Natural killer cell (primary cell): ENCODE data around the gene TTC31. TPM values are rescaled to one million over a fixed set of nuclear protein-coding genes. Genes with fewer than 3 reads are reported as not detected.
"Not testable (repeated sequence)": the region's sequence is repeated elsewhere in the genome, so short reads cannot be mapped to it uniquely, and the experiment has no call there.

ENCODE experiments used
- ATAC-seq, 3 donors: fragments of 150-1000 bp in 2 of 3; fragments of 200-7000 bp in 1 of 3; cut with Tn5 transposase; 1 replicate in 1 of 3; 2 replicates in 2 of 3; pipeline ENCODE4 v1.10.0; 2021; ENCODE audit warnings: mild to moderate bottlenecking in 2 of 3, moderate library complexity in 2 of 3
- DNase-seq, 2 donors: peaks; one replicate each; pipeline versions ENCODE4 v3.0.0 to v3.0.0-alpha.2; 2013 to 2021; ENCODE audit warnings: mixed read lengths in 1 of 2
- H3K27ac ChIP-seq: one replicate; pipeline ENCODE4 v1.5.1; 2013; ENCODE audit warnings: mild to moderate bottlenecking, low read length
- H3K27me3 ChIP-seq: one replicate; pipeline ENCODE4 v1.6.1; 2013; ENCODE audit warnings: low read length; ENCODE audit not compliant: control insufficient read depth, insufficient read depth
- H3K36me3 ChIP-seq: one replicate; pipeline ENCODE4 v1.6.1; 2013; ENCODE audit warnings: low read length; ENCODE audit not compliant: control insufficient read depth, insufficient read depth
- H3K4me1 ChIP-seq: one replicate; pipeline ENCODE4 v1.6.1; 2013; ENCODE audit warnings: low read length; ENCODE audit not compliant: control insufficient read depth, insufficient read depth
- H3K4me3 ChIP-seq: one replicate; pipeline ENCODE4 v1.5.1; 2013; ENCODE audit warnings: low read length
- H3K9me3 ChIP-seq: one replicate; pipeline ENCODE4 v1.6.1; 2013; ENCODE audit warnings: low read length; ENCODE audit not compliant: control insufficient read depth, insufficient read depth
- H3K27ac Mint-ChIP-seq, 2 donors: one replicate each; pipeline ENCODE4 v1.8.0; 2022; ENCODE audit warnings: mild to moderate bottlenecking in 2 of 2, mixed read lengths in 2 of 2, moderate library complexity in 1 of 2
- H3K27me3 Mint-ChIP-seq, 2 donors: one replicate each; pipeline ENCODE4 v1.8.0; 2022; ENCODE audit warnings: low read depth in 2 of 2, mixed read lengths in 2 of 2
- H3K36me3 Mint-ChIP-seq: one replicate; pipeline ENCODE4 v1.8.0; 2022; ENCODE audit warnings: mixed read lengths
- H3K4me1 Mint-ChIP-seq, 2 donors: one replicate each; pipeline ENCODE4 v1.8.0; 2022; ENCODE audit warnings: mixed read lengths in 2 of 2
- H3K4me3 Mint-ChIP-seq: one replicate; pipeline ENCODE4 v1.8.0; 2022; ENCODE audit warnings: mild to moderate bottlenecking, moderate library complexity, mixed read lengths
- H3K9me3 Mint-ChIP-seq, 2 donors: one replicate each; pipeline ENCODE4 v1.8.0; 2022; ENCODE audit warnings: mixed read lengths in 2 of 2
- CTCF ChIP-seq: fragments of 200-600 bp; IDR thresholded peaks from one replicate; pipeline ENCODE4 v1.8.0; 2022; ENCODE audit warnings: antibody characterized with exemption
- WGBS: methylation state at CpG from one replicate; pipeline ENCODE4 v1.1.7; 2013; ENCODE audit warnings: missing lambda C conversion rate; ENCODE audit not compliant: insufficient coverage; 5-methylcytosine and 5-hydroxymethylcytosine counted together
- intact Hi-C: fragments of 100-400 bp; cut with micrococcal nuclease; formaldehyde crosslinking; loops from one replicate; pipeline ENCODE4 v1.14.2; 2022
- total RNA-seq, 4 donors: library from RNA; stranded (reverse); fragments of 120-200 nt in 1 of 4; gene quantifications; one replicate each; pipeline versions ENCODE4 v1.2.3 to v1.2.4, GENCODE V29; 2013 to 2022

TTC31 gene
- total RNA-seq, 3 donors from 2014 or later (not counting 1 experiment from before 2014, with no cell fraction given): 51.3 to 59.7 (median 53.1) TPM

DNA sequence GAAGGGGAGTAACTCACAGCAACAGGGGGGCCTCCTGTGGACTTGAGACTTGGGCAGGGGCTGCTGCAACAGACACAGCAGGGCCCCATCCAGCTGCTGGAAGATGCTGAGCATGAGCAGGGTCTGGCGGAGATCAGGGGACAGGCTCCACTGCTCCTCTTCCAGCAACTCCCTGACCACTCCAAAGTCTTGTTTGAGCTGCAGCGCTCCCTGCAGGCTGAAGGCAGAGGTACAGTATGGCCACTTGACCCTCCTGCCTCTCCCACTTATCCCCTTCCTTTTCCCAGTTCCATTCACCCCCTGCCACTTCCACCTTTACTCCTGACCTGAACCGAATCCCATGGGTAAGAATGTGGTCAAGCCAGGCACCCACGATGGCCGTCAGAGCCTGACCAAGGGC is 8.0 kb upstream of the TTC31 start:
- Histone ChIP-seq H3K27me3 (no peaks in the 10 kb centered on the region), H3K36me3 (peaks cover 22% of the 10 kb centered on the region), H3K4me3 (no peak overlapping the region), H3K9me3 (no peaks in the 10 kb centered on the region), H3K27ac (no peak overlapping the region), H3K4me1 (peaks cover 24% of the 10 kb centered on the region)
- Mint-ChIP-seq H3K4me1 (peaks cover 25 to 27% of the 10 kb centered on the region in 2 donors), H3K27me3 (no peaks in the 10 kb centered on the region), H3K9me3 (no peaks in the 10 kb centered on the region), H3K36me3 (no peaks in the 10 kb centered on the region), H3K27ac (peak overlapping the region; percentile 0 to 98), H3K4me3 (no peak overlapping the region)
- intact Hi-C loops: no loop called here
- no peak for ATAC-seq
- no peak for TF ChIP-seq CTCF
- 96% methylated on average over 5 of the region's 5 CpGs for WGBS
- no peak for DNase-seq

- Histone ChIP-seq H3K27me3 (no peaks in the 10 kb centered on the region), H3K27ac (peak overlapping the region; percentile 88), H3K9me3 (no peaks in the 10 kb centered on the region), H3K4me3 (no peak overlapping the region), H3K36me3 (peaks cover 21% of the 10 kb centered on the region), H3K4me1 (peaks cover 29% of the 10 kb centered on the region)
- no peak for TF ChIP-seq CTCF
- Mint-ChIP-seq H3K27me3 (no peaks in the 10 kb centered on the region), H3K27ac (peak overlapping the region in 1 of 2 donors; percentile 97), H3K4me3 (peak overlapping the region; percentile 17), H3K4me1 (peaks cover 23 to 34% of the 10 kb centered on the region in 2 donors), H3K9me3 (no peaks in the 10 kb centered on the region), H3K36me3 (peaks cover 5% of the 10 kb centered on the region)
- ATAC-seq (no peak), DNase-seq (no peak)
- intact Hi-C loops: no loop called here
- 71% methylated on average over 3 of the region's 3 CpGs for WGBS
Measured at GRCh38 chr2:74481431-74481830, 1.4 kb upstream of the TTC31 start.

- intact Hi-C loops: loop anchor here (2.0 kb wide), 2 partner anchors 61 to 395 kb away; partner anchors contain the start of genes C2orf81 and WDR54
- Histone ChIP-seq H3K9me3 (no peaks in the 10 kb centered on the region), H3K4me3 (peak overlapping the region; percentile 81), H3K36me3 (peaks cover 21% of the 10 kb centered on the region), H3K4me1 (peaks cover 29% of the 10 kb centered on the region), H3K27me3 (no peaks in the 10 kb centered on the region), H3K27ac (peak overlapping the region; percentile 88)
- peak overlapping the region; percentile 97 for H3K27ac Mint-ChIP-seq
- H3K36me3 Mint-ChIP-seq: peaks cover 8% of the 10 kb centered on the region
- DNase-seq (peak in 1 of 2 donors; percentile 72), ATAC-seq (peak; percentile 36 to 51 (median 41))
- H3K9me3 Mint-ChIP-seq: no peaks in the 10 kb centered on the region
- no peak for TF ChIP-seq CTCF
- H3K4me3 Mint-ChIP-seq: peak overlapping the region; percentile 99
- H3K4me1 Mint-ChIP-seq: peaks cover 24 to 40% of the 10 kb centered on the region in 2 donors
- 3% methylated on average over 80 of the region's 80 CpGs for WGBS
- H3K27me3 Mint-ChIP-seq: no peaks in the 10 kb centered on the region
Measured at GRCh38 chr2:74481961-74482800, 700 bp upstream of the TTC31 start.

- peak overlapping the region; percentile 99 for H3K4me3 Mint-ChIP-seq
- WGBS: 89% methylated on average over 19 of the region's 19 CpGs
- not testable (repeated sequence) for ATAC-seq, H3K36me3 Mint-ChIP-seq, H3K9me3 ChIP-seq, DNase-seq, H3K27me3 Mint-ChIP-seq, H3K9me3 Mint-ChIP-seq, H3K27me3 ChIP-seq
- Histone ChIP-seq H3K27ac (peak overlapping the region; percentile 88), H3K36me3 (peaks cover 21% of the 10 kb centered on the region), H3K4me3 (peak overlapping the region; percentile 81), H3K4me1 (peaks cover 29% of the 10 kb centered on the region)
- intact Hi-C loops: loop anchor here (1.0 to 2.0 kb wide), 8 partner anchors 11 to 393 kb away; partner anchors contain the start of genes C2orf81, INO80B, MRPL53 and PCGF1
- H3K27ac Mint-ChIP-seq: peak overlapping the region; percentile 97
- H3K4me1 Mint-ChIP-seq: peaks cover 24 to 35% of the 10 kb centered on the region in 2 donors
Measured at GRCh38 chr2:74483675-74484164, 839 bp downstream of the TTC31 start.
